Skeletal muscle cell (primary cell): Measurements from ENCODE around the gene KRR1.
"Not testable (repeated sequence)": the region's sequence is repeated elsewhere in the genome, so short reads cannot be mapped to it uniquely, and the experiment has no call there.

ENCODE experiments used
- DNase-seq: peaks from one replicate; pipeline ENCODE4 v3.0.0-alpha.2; 2010; ENCODE audit warnings: low read depth
- H3K4me3 ChIP-seq: 2 replicates; pipeline ENCODE4 v1.5.1; 2011; ENCODE audit warnings: low read depth, mild to moderate bottlenecking, control low read depth, low read length, moderate library complexity

Gene KRR1

GRCh38 chr12:75442454-75442853 lies 69.0 kb downstream of the KRR1 start:
- H3K4me3 ChIP-seq, DNase-seq: not testable (repeated sequence)

DNA sequence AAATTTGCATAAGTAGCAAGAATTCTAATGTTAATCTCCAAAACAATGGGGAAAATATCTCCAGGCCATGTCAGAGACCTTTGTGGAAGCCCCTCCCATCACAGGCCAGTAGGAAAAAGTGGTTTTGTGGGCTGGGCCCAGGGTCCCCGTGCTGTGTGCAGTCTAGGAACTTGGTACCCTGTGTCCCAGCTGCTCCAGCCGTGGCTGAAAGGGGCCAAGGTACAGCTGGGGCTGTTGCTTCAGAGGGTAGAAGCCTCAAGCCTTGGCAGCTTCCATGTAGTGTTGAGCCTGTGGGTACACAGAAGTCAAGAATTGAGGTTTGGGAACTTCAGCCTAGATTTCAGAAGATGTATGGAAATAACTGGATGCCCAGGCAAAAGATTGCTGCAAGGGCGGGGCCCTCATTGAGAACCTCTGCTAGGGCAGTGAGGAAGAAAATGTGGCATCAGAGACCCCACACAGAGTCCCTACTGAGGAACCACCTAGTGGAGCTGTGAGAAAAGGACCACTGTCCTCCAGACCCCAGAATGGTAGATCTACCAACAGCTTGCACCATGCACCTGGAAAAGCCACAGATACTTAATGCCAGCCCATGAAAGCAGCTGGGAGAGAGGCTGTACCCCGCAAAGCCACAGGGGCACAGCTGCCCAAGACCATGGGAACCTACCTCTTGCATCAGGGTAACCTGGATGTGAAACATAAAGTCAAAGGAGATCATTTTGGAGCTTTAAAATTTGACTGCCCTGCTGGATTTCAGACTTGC lies 69.5 kb downstream of the KRR1 start:
- not testable (repeated sequence) for DNase-seq, H3K4me3 ChIP-seq
